SK-N-SH (cell line): ENCODE data around the gene CFAP69. TPM values are rescaled to one million over a fixed set of nuclear protein-coding genes. Genes with fewer than 3 reads are reported as not detected.

ENCODE experiments used
- CTCF ChIA-PET: fragments of 300-600, 350-600 bp; formaldehyde crosslinking; extraction: SDS; loops from one replicate; lab custom pipeline; 2021; lab: Yijun Ruan, JAX
- POLR2A ChIA-PET: fragments of 350-600 bp; sonication (Branson Sonifier 250); formaldehyde crosslinking; extraction: SDS; loops from one replicate; lab custom pipeline; 2020; ENCODE audit warnings: antibody characterized with exemption, inconsistent platforms; lab: Yijun Ruan, JAX
- DNase-seq: peaks from one replicate; pipeline ENCODE4 v3.0.0; 2012
- H2AFZ ChIP-seq: fragments of 200-600 bp; sonication (generic); 2 replicates; pipeline ENCODE4 v1.8.1; 2016; ENCODE audit warnings: antibody characterized with exemption, mild to moderate bottlenecking, low read depth
- H3F3A ChIP-seq: fragments of 200-600 bp; sonication (generic); replicated peaks from 2 replicates; pipeline ENCODE3; 2016; ENCODE audit warnings: antibody characterized with exemption, mild to moderate bottlenecking; ENCODE audit not compliant: insufficient read depth
- H3K27ac ChIP-seq, 2 experiments: fragments of 200-500 bp in 1 of 2; fragments of 200-600 bp in 1 of 2; sonication (Bioruptor generic) in 1 of 2; sonication (generic), shearing (Covaris generic) in 1 of 2; 2 replicates each; pipeline versions ENCODE4 v1.5.1 to v1.6.1; 2014 to 2016; ENCODE audit warnings: low read depth in 2 of 2, inconsistent platforms in 1 of 2, low read length in 1 of 2, mild to moderate bottlenecking in 1 of 2, mixed read lengths in 1 of 2
- H3K27me3 ChIP-seq: fragments of 200-600 bp; sonication (generic), shearing (Covaris generic); 2 replicates; pipeline ENCODE4 v1.6.1; 2016; ENCODE audit warnings: mixed run types; ENCODE audit not compliant: insufficient read depth
- H3K36me3 ChIP-seq, 2 experiments: fragments of 200-500 bp in 1 of 2; fragments of 200-600 bp in 1 of 2; sonication (Bioruptor generic) in 1 of 2; sonication (generic) in 1 of 2; replicated peaks in 1 of 2; 2 replicates each; pipeline versions ENCODE3 to v1.5.1; 2014 to 2016; ENCODE audit warnings: low read length in 1 of 2, mild to moderate bottlenecking in 1 of 2; ENCODE audit not compliant: insufficient read depth in 2 of 2, control insufficient read depth in 1 of 2
- H3K4me1 ChIP-seq, 2 experiments: fragments of 200-500 bp in 1 of 2; fragments of 200-600 bp in 1 of 2; sonication (Bioruptor generic) in 1 of 2; sonication (generic), shearing (Covaris generic) in 1 of 2; 2 replicates each; pipeline versions ENCODE4 v1.5.1 to v1.6.1; 2014 to 2016; ENCODE audit warnings: low read depth in 1 of 2, low read length in 1 of 2, mixed run types in 1 of 2; ENCODE audit not compliant: insufficient read depth in 2 of 2, control insufficient read depth in 1 of 2
- H3K4me2 ChIP-seq: fragments of 200-600 bp; sonication (generic), shearing (Covaris generic); 2 replicates; pipeline ENCODE4 v1.6.1; 2017; ENCODE audit warnings: mixed run types
- H3K4me3 ChIP-seq, 2 experiments: fragments of 200-500 bp in 1 of 2; fragments of 200-600 bp in 1 of 2; sonication (Bioruptor generic) in 1 of 2; sonication (generic), shearing (Covaris generic) in 1 of 2; 2 replicates each; pipeline versions ENCODE4 v1.5.1 to v1.8.1; 2014 to 2016; ENCODE audit warnings: low read depth in 2 of 2, inconsistent platforms in 1 of 2, low read length in 1 of 2, mild to moderate bottlenecking in 1 of 2, mixed read lengths in 1 of 2, moderate library complexity in 1 of 2
- H3K79me2 ChIP-seq: fragments of 200-600 bp; sonication (generic); 2 replicates; pipeline ENCODE4 v1.8.1; 2017; ENCODE audit warnings: mild to moderate bottlenecking; ENCODE audit not compliant: insufficient read depth
- H3K9ac ChIP-seq: fragments of 200-600 bp; sonication (generic); 2 replicates; pipeline ENCODE4 v1.6.1; 2017; ENCODE audit warnings: mixed run types
- H3K9me2 ChIP-seq: fragments of 200-600 bp; sonication (generic); 2 replicates; pipeline ENCODE4 v1.6.1; 2017; ENCODE audit warnings: mixed run types
- H3K9me3 ChIP-seq: fragments of 200-600 bp; sonication (generic); 2 replicates; pipeline ENCODE4 v1.6.1; 2017; ENCODE audit warnings: mixed run types, mild to moderate bottlenecking, moderate library complexity
- H4K20me1 ChIP-seq: fragments of 200-600 bp; sonication (generic); 2 replicates; pipeline ENCODE4 v1.6.1; 2017; ENCODE audit warnings: mild to moderate bottlenecking, mixed run types; ENCODE audit not compliant: insufficient read depth
- EP300 ChIP-seq, 2 experiments: IDR thresholded peaks; 2 replicates each; pipeline versions ENCODE4 v1.4.0 to v1.6.1; 2012; ENCODE audit warnings: borderline replicate concordance in 1 of 2, low read depth in 1 of 2, low read length in 1 of 2
- FOSL2 ChIP-seq: IDR thresholded peaks from 2 replicates; pipeline ENCODE4 v1.4.0; 2012; ENCODE audit warnings: low read depth, mild to moderate bottlenecking, moderate library complexity, borderline replicate concordance
- JUND ChIP-seq: IDR thresholded peaks from 2 replicates; pipeline ENCODE4 v1.4.0; 2012
- MXI1 ChIP-seq: IDR thresholded peaks from 2 replicates; pipeline ENCODE4 v1.6.1; 2012; ENCODE audit warnings: mild to moderate bottlenecking, low read depth, low read length, improper control_type of control experiment
- NRF1 ChIP-seq: IDR thresholded peaks from 2 replicates; pipeline ENCODE4 v1.6.1; 2012; ENCODE audit warnings: low read depth, mild to moderate bottlenecking, low read length
- RCOR1 ChIP-seq: fragments of 150-350 bp; IDR thresholded peaks from 2 replicates; pipeline ENCODE4 v1.6.1; 2017; ENCODE audit warnings: antibody characterized with exemption, low read length
- REST ChIP-seq: IDR thresholded peaks from 2 replicates; pipeline ENCODE4 v1.6.1; 2012; ENCODE audit warnings: mild to moderate bottlenecking, low read depth, low read length, moderate library complexity
- SIN3A ChIP-seq: IDR thresholded peaks from 2 replicates; pipeline ENCODE4 v1.6.1; 2012; ENCODE audit warnings: low read depth, mild to moderate bottlenecking, low read length, moderate library complexity, borderline replicate concordance
- SMC3 ChIP-seq: IDR thresholded peaks from 2 replicates; pipeline ENCODE4 v1.6.1; 2012; ENCODE audit warnings: low read depth, low read length, improper control_type of control experiment
- TCF12 ChIP-seq: IDR thresholded peaks from 2 replicates; pipeline ENCODE4 v1.4.0; 2012
- YY1 ChIP-seq: IDR thresholded peaks from 2 replicates; pipeline ENCODE4 v1.4.0; 2012; ENCODE audit warnings: low read depth, mild to moderate bottlenecking
- ZBTB33 ChIP-seq: IDR thresholded peaks from 2 replicates; pipeline ENCODE4 v1.4.0; 2012; ENCODE audit warnings: low read depth, borderline replicate concordance
- WGBS: methylation state at CpG from one replicate; pipeline ENCODE4 v1.1.6; 2017; ENCODE audit warnings: low lambda C conversion rate; 5-methylcytosine and 5-hydroxymethylcytosine counted together
- polyA plus RNA-seq, 3 experiments: library from polyadenylated mRNA; depleted of rRNA; stranded (reverse); fragments of >200 nt; gene quantifications; 2 replicates each; pipeline ENCODE4 v1.2.3, GENCODE V29; 2012
- TF ChIP-seq, protein P1 (sequence below): fragments of 200-600 bp; sonication (generic); IDR thresholded peaks from 2 replicates; pipeline ENCODE4 v1.6.1; 2017; ENCODE audit warnings: antibody characterized with exemption, mild to moderate bottlenecking, moderate library complexity

The CFAP69 gene
- polyA plus RNA-seq, 1 of the 3 experiments (the other 2 are of a cell fraction): 2.3 TPM

GRCh38 chr7:90230834-90231233 lies 14.1 kb upstream of the CFAP69 start:
- no peak overlapping the region for H3K4me2 ChIP-seq

GRCh38 chr7:90231304-90231703 lies 13.7 kb upstream of the CFAP69 start:
- no peak overlapping the region for H2AFZ ChIP-seq
- H3K9ac ChIP-seq: no peak overlapping the region
- no peak overlapping the region for H3K4me2 ChIP-seq
- H3K79me2 ChIP-seq: no peaks in the 10 kb centered on the region; the same call in 1 of the 2 replicates
- TF ChIP-seq NRF1 (no peak), MXI1 (no peak), TCF12 (no peak), REST (no peak), JUND (no peak), FOSL2 (no peak), YY1 (no peak), RCOR1 (no peak), SIN3A (no peak), ZBTB33 (no peak)
- TF ChIP-seq, protein P1, sequence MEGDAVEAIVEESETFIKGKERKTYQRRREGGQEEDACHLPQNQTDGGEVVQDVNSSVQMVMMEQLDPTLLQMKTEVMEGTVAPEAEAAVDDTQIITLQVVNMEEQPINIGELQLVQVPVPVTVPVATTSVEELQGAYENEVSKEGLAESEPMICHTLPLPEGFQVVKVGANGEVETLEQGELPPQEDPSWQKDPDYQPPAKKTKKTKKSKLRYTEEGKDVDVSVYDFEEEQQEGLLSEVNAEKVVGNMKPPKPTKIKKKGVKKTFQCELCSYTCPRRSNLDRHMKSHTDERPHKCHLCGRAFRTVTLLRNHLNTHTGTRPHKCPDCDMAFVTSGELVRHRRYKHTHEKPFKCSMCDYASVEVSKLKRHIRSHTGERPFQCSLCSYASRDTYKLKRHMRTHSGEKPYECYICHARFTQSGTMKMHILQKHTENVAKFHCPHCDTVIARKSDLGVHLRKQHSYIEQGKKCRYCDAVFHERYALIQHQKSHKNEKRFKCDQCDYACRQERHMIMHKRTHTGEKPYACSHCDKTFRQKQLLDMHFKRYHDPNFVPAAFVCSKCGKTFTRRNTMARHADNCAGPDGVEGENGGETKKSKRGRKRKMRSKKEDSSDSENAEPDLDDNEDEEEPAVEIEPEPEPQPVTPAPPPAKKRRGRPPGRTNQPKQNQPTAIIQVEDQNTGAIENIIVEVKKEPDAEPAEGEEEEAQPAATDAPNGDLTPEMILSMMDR: no peak
- CTCF ChIA-PET: no interaction called here
- H4K20me1 ChIP-seq: no peaks in the 10 kb centered on the region
- H3K27me3 ChIP-seq: no peaks in the 10 kb centered on the region
- no peaks in the 10 kb centered on the region for H3K9me3 ChIP-seq
- no peaks in the 10 kb centered on the region for H3K9me2 ChIP-seq
- H3K36me3 ChIP-seq: peaks cover 5 to 23% of the 10 kb centered on the region in 2 experiments
- H3K27ac ChIP-seq: no peak overlapping the region
- H3K4me3 ChIP-seq: no peak overlapping the region
- H3F3A ChIP-seq: peaks cover 6% of the 10 kb centered on the region
- WGBS: 72% methylated on average over 3 of the region's 3 CpGs
- no peak for DNase-seq
- POLR2A ChIA-PET: no interaction called here
- H3K4me1 ChIP-seq: no peaks in the 10 kb centered on the region; a peak in 1 of 4 replicates

More at GRCh38 chr7:90230834-90231233, 14.1 kb upstream of the CFAP69 start:
- WGBS: 91% methylated on average over 2 of the region's 2 CpGs
- H4K20me1 ChIP-seq: no peaks in the 10 kb centered on the region
- H3K27ac ChIP-seq: no peak overlapping the region
- H3K4me3 ChIP-seq: no peak overlapping the region
- DNase-seq: no peak
- H3K4me1 ChIP-seq: no peaks in the 10 kb centered on the region
- H3K36me3 ChIP-seq: peaks cover 5 to 25% of the 10 kb centered on the region in 2 experiments
- H3K27me3 ChIP-seq: no peaks in the 10 kb centered on the region
- no peak overlapping the region for H3K9ac ChIP-seq
- ChIA-PET POLR2A (no interaction called here), CTCF (no interaction called here)
- no peaks in the 10 kb centered on the region for H3K9me3 ChIP-seq
- H3F3A ChIP-seq: peaks cover 6% of the 10 kb centered on the region
- no peaks in the 10 kb centered on the region for H3K9me2 ChIP-seq
- TF ChIP-seq EP300 (IDR thresholded peaks at IDR 0.05; ENCODE audit: borderline replicate concordance in 1 of 2, low read depth in 1 of 2, low read length in 1 of 2): no peak
- TF ChIP-seq SMC3: no peak
- no peak overlapping the region for H2AFZ ChIP-seq
- no peaks in the 10 kb centered on the region; the same call in 1 of the 2 replicates for H3K79me2 ChIP-seq
